ENCODE results near the gene FBLN7. TPM values are rescaled to one million over a fixed set of nuclear protein-coding genes. Genes with fewer than 3 reads are reported as not detected.

The FBLN7 gene
- total RNA-seq (2022), result 0.07 and 0.14 TPM in 2 replicates
- percentile 24 among the genes with signal in this experiment for Bru-seq, nascent RNA
- BruChase-seq, experiment 1, labeled RNA remaining after a 6-hour chase, result percentile 37 among the genes with signal in this experiment
- percentile 41 among the genes with signal in this experiment for BruChase-seq, experiment 2, labeled RNA remaining after a 2-hour chase
- long read RNA-seq, result 0 reads

- no peaks in the 10 kb centered on the region for H3K4me1 Mint-ChIP-seq (ENCODE audit: insufficient read depth, unreplicated experiment)
- CTCF ChIA-PET, result no interaction called here
- POLR2A ChIA-PET, result no interaction called here
These were observed at the start of gene FBLN7 for GRCh38 chr2:112138159-112139032. Gene FBLN7 (plus strand): TSS chr2:112138385. CDS start chr2:112138656, 271 bp downstream.

GRCh38 chr2:112089375-112089774 is 48.8 kb upstream of the FBLN7 start:
- ChIA-PET POLR2A (no interaction called here), CTCF (no interaction called here)
- BruUV-seq (replicated peaks), result no TSS peak
- Mint-ChIP-seq H3K36me3 (ENCODE audit: insufficient read depth, unreplicated experiment) (peaks cover 62% of the 10 kb centered on the region), H3K27ac (ENCODE audit: low read depth, unreplicated experiment) (no peak overlapping the region), H3K4me1 (ENCODE audit: insufficient read depth, unreplicated experiment) (peaks cover 14% of the 10 kb centered on the region), H3K27me3 (ENCODE audit: insufficient read depth, unreplicated experiment) (no peaks in the 10 kb centered on the region), H3K4me3 (ENCODE audit: unreplicated experiment) (no peak overlapping the region), H3K9me3 (ENCODE audit: unreplicated experiment) (no peaks in the 10 kb centered on the region)
- intact Hi-C loops (cut with micrococcal nuclease), result no loop called here
- no peak for TF ChIP-seq CTCF (IDR thresholded peaks at IDR 0.05; ENCODE audit: unreplicated experiment)
- no peak for DNase-seq (ENCODE audit: unreplicated experiment)

More at GRCh38 chr2:112138159-112139032, at the start of gene FBLN7:
- no peak within 1 kb of the TSS for H3K4me3 Mint-ChIP-seq (ENCODE audit: unreplicated experiment)
- intact Hi-C loops (cut with micrococcal nuclease), result no loop called here
- no peak within 1 kb of the TSS for H3K27ac Mint-ChIP-seq (ENCODE audit: low read depth, unreplicated experiment)
- no peak for DNase-seq (ENCODE audit: unreplicated experiment)
- H3K36me3 Mint-ChIP-seq (ENCODE audit: insufficient read depth, unreplicated experiment), result no peaks in the 10 kb centered on the region
- TF ChIP-seq CTCF (IDR thresholded peaks at IDR 0.05; ENCODE audit: unreplicated experiment), result no peak
- no peaks in the 10 kb centered on the region for H3K9me3 Mint-ChIP-seq (ENCODE audit: unreplicated experiment)
- no TSS peak for BruUV-seq (replicated peaks)
- no peaks in the 10 kb centered on the region for H3K27me3 Mint-ChIP-seq (ENCODE audit: insufficient read depth, unreplicated experiment)

GRCh38 chr2:112092286-112093041 is 45.7 kb upstream of the FBLN7 start:
- Mint-ChIP-seq H3K4me1 (ENCODE audit: insufficient read depth, unreplicated experiment) (peaks cover 14% of the 10 kb centered on the region), H3K36me3 (ENCODE audit: insufficient read depth, unreplicated experiment) (peaks cover 58% of the 10 kb centered on the region), H3K27ac (ENCODE audit: low read depth, unreplicated experiment) (peak overlapping the region; percentile 65), H3K27me3 (ENCODE audit: insufficient read depth, unreplicated experiment) (no peaks in the 10 kb centered on the region), H3K9me3 (ENCODE audit: unreplicated experiment) (no peaks in the 10 kb centered on the region), H3K4me3 (ENCODE audit: unreplicated experiment) (no peak overlapping the region)
- peak; percentile 27 for DNase-seq (ENCODE audit: unreplicated experiment)
- ChIA-PET CTCF (interaction anchor here (0.8 to 0.9 kb wide), 2 partner anchors 81 to 153 kb away, joined by 3 to 4 read pairs; no protein-coding TSS in a partner anchor), POLR2A (no interaction called here)
- BruUV-seq (replicated peaks), result no TSS peak
- no peak for TF ChIP-seq CTCF (IDR thresholded peaks at IDR 0.05; ENCODE audit: unreplicated experiment)
- intact Hi-C loops (cut with micrococcal nuclease), result no loop called here

GRCh38 chr2:112093216-112093615 is 45.0 kb upstream of the FBLN7 start:
- Mint-ChIP-seq H3K36me3 (ENCODE audit: insufficient read depth, unreplicated experiment) (peaks cover 61% of the 10 kb centered on the region), H3K4me3 (ENCODE audit: unreplicated experiment) (no peak overlapping the region), H3K27ac (ENCODE audit: low read depth, unreplicated experiment) (peak overlapping the region; percentile 65), H3K27me3 (ENCODE audit: insufficient read depth, unreplicated experiment) (no peaks in the 10 kb centered on the region), H3K4me1 (ENCODE audit: insufficient read depth, unreplicated experiment) (peaks cover 14% of the 10 kb centered on the region), H3K9me3 (ENCODE audit: unreplicated experiment) (no peaks in the 10 kb centered on the region)
- POLR2A ChIA-PET, result no interaction called here
- BruUV-seq (replicated peaks), result no TSS peak
- CTCF ChIA-PET, result interaction anchor here (0.8 kb wide), 1 partner anchor 80 kb away, joined by 4 read pairs; no protein-coding TSS in a partner anchor
- intact Hi-C loops (cut with micrococcal nuclease), result no loop called here
- no peak for TF ChIP-seq CTCF (IDR thresholded peaks at IDR 0.05; ENCODE audit: unreplicated experiment)
- DNase-seq (ENCODE audit: unreplicated experiment), result no peak

All from MCF 10A (cell line).